HepG2 (cell line): ENCODE measurements around the gene PARP16. TPM values are rescaled to one million over a fixed set of nuclear protein-coding genes. Genes with fewer than 3 reads are reported as not detected.

Experiments
- ATAC-seq: fragments of 200-7000 bp; cut with Tn5 transposase; 3 replicates; pipeline ENCODE4 v1.9.1; 2020; ENCODE audit warnings: mild to moderate bottlenecking, moderate library complexity
- BruUV-seq: library from RNA; stranded (reverse); fragments of 400-500 nt; replicated peaks from 2 replicates; lab custom pipeline; 2021; lab: Mats Ljungman, UMichigan
- CTCF ChIA-PET: fragments of 300-600 bp; formaldehyde crosslinking; extraction: SDS; loops from one replicate; lab custom pipeline; 2021; ENCODE audit warnings: low total read pairs, inconsistent platforms, low intra/inter-chr PET ratio; lab: Yijun Ruan, JAX
- POLR2A ChIA-PET: fragments of 350-600 bp; sonication (Branson Sonifier 250); formaldehyde crosslinking; loops from one replicate; lab custom pipeline; 2020; ENCODE audit warnings: antibody characterized with exemption, inconsistent platforms; lab: Yijun Ruan, JAX
- DNase-seq: peaks from one replicate; pipeline ENCODE4 v3.0.0-alpha.2; 2015; ENCODE audit warnings: low spot score
- FAIRE-seq: peaks from 3 replicates; lab custom pipeline; 2011; peaks lifted over from hg19 to GRCh38; lab: Jason Lieb, UNC
- H2AFZ ChIP-seq: one replicate; pipeline ENCODE4 v1.6.1; 2011; ENCODE audit warnings: low read length, inconsistent platforms
- H3K27ac ChIP-seq: fragments of 300-600 bp; 3 replicates; pipeline ENCODE4 v1.8.0; 2011; ENCODE audit warnings: mixed run types, mild to moderate bottlenecking, mixed read lengths, low read length, inconsistent platforms; ENCODE audit not compliant: insufficient read depth; ENCODE audit errors: extremely low read length
- H3K27me3 ChIP-seq, 2 experiments: fragments of 200-600 bp in 1 of 2; 2 replicates in 1 of 2; 3 replicates in 1 of 2; pipeline versions ENCODE4 v1.6.0 to v1.8.0; 2011; ENCODE audit warnings: low read length in 2 of 2, mild to moderate bottlenecking in 2 of 2, moderate library complexity in 2 of 2, inconsistent platforms in 1 of 2; ENCODE audit not compliant: insufficient read depth in 2 of 2, control insufficient read depth in 1 of 2
- H3K36me3 ChIP-seq, 2 experiments: fragments of 200-600 bp in 1 of 2; replicated peaks in 1 of 2; 2 replicates in 1 of 2; 3 replicates in 1 of 2; pipeline versions ENCODE4 v1.5.1 to v1.8.0; 2011; ENCODE audit warnings: low read length in 2 of 2, inconsistent platforms in 1 of 2; ENCODE audit not compliant: insufficient read depth in 2 of 2, control insufficient read depth in 1 of 2
- H3K4me1 ChIP-seq: 2 replicates; pipeline ENCODE4 v1.5.1; 2012; ENCODE audit warnings: low read length, inconsistent platforms; ENCODE audit not compliant: insufficient read depth
- H3K4me2 ChIP-seq: 2 replicates; pipeline ENCODE4 v1.6.0; 2011; ENCODE audit warnings: low read depth, low read length, inconsistent platforms
- H3K4me3 ChIP-seq, 3 experiments: fragments of 200-600 bp in 1 of 3; sonication (generic), shearing (Covaris generic) in 1 of 3; replicated peaks in 1 of 3; 2 replicates each; pipeline ENCODE4 v1.5.1; 2011 to 2016; ENCODE audit warnings: low read length in 3 of 3, inconsistent platforms in 2 of 3, low read depth in 2 of 3, mild to moderate bottlenecking in 2 of 3, control low read depth in 1 of 3, mixed read lengths in 1 of 3; ENCODE audit not compliant: insufficient read depth in 1 of 3
- H3K79me2 ChIP-seq: one replicate; pipeline ENCODE4 v1.6.1; 2011; ENCODE audit warnings: low read length, inconsistent platforms; ENCODE audit not compliant: insufficient read depth
- H3K9ac ChIP-seq: 2 replicates; pipeline ENCODE4 v1.6.0; 2011; ENCODE audit warnings: mild to moderate bottlenecking, low read depth, low read length, inconsistent platforms; ENCODE audit not compliant: insufficient read depth
- H3K9me3 ChIP-seq: 2 replicates; pipeline ENCODE4 v1.5.1; 2012; ENCODE audit warnings: mild to moderate bottlenecking, low read length
- H4K20me1 ChIP-seq: 2 replicates; pipeline ENCODE4 v1.6.0; 2011; ENCODE audit warnings: inconsistent platforms, mild to moderate bottlenecking, low read length, moderate library complexity; ENCODE audit not compliant: insufficient read depth
- CREB1 ChIP-seq, 2 experiments: fragments of 450-650 bp in 1 of 2; IDR thresholded peaks; 2 replicates each; pipeline ENCODE4 v1.6.1; 2016 to 2017; ENCODE audit warnings: control low read depth in 1 of 2, mild to moderate bottlenecking in 1 of 2, missing compliant biosample characterization in 1 of 2, missing genetic modification characterization in 1 of 2
- MZF1 ChIP-seq: sonication (generic); formaldehyde crosslinking; IDR thresholded peaks from 2 replicates; pipeline ENCODE4 v1.8.1; 2023; ENCODE audit warnings: mild to moderate bottlenecking, missing genetic modification reagents, borderline replicate concordance
- ZNF367 ChIP-seq: sonication (generic); formaldehyde crosslinking; IDR thresholded peaks from 2 replicates; pipeline ENCODE4 v1.4.0; 2020; ENCODE audit warnings: missing genetic modification reagents, borderline replicate concordance
- ZNF687 ChIP-seq: sonication (generic); formaldehyde crosslinking; IDR thresholded peaks from 2 replicates; pipeline ENCODE4 v1.5.1; 2020; ENCODE audit warnings: mild to moderate bottlenecking, missing genetic modification reagents, moderate library complexity
- WGBS: methylation state at CpG from one replicate; pipeline ENCODE4 v1.1.6; 2017; ENCODE audit warnings: low lambda C conversion rate; 5-methylcytosine and 5-hydroxymethylcytosine counted together
- in situ Hi-C: cut with HindIII; loops from 2 replicates; pipeline ENCODE4 v1.10.0; 2017; ENCODE audit warnings: low pct_unique_long_range_greater_than_20kb; ENCODE audit not compliant: extremely low pct_ligation_motif_present
- intact Hi-C: fragments of 100-400 bp; cut with micrococcal nuclease; formaldehyde crosslinking; loops from one replicate; pipeline ENCODE4 v1.10.0; 2022; ENCODE audit not compliant: unreplicated experiment
- polyA plus RNA-seq, 8 experiments: library from polyadenylated mRNA; depleted of rRNA in 3 of 8; stranded (reverse) in 7 of 8; unstranded in 1 of 8; fragments of >200 nt; fragmentation: Illumina TruSeq in 4 of 8; extraction: Trizol in 4 of 8; gene quantifications; 2 replicates each; pipeline versions ENCODE4 v1.2.1 to v1.2.3, GENCODE V29; 2011 to 2016; ENCODE audit warnings: low read depth in 4 of 8, missing spikeins in 1 of 8, mixed read lengths in 1 of 8; ENCODE audit not compliant: insufficient read depth in 1 of 8
- total RNA-seq, 5 experiments: library from RNA; depleted of rRNA; stranded (reverse); fragments of >200 nt; fragmentation: Illumina TruSeq; extraction: Trizol; gene quantifications; 2 replicates each; pipeline ENCODE4 v1.2.3, GENCODE V29; 2016; ENCODE audit warnings: low read depth in 1 of 5
- TF ChIP-seq, protein P1 (sequence below): sonication (generic); formaldehyde crosslinking; IDR thresholded peaks from 2 replicates; pipeline ENCODE4 v1.9.0; 2022; ENCODE audit warnings: missing genetic modification reagents, mild to moderate bottlenecking, borderline replicate concordance

Gene PARP16
- total and polyA plus RNA-seq, 2 of the 13 experiments (the other 11 are each of a cell fraction or from before 2014, with no cell fraction given), result 6.8 to 7.6 TPM

- H3K36me3 ChIP-seq, result no peaks in the 10 kb centered on the region
- WGBS, result 100% methylated on average over 12 of the region's 36 CpGs
- TF ChIP-seq ZNF687 (CRISPR knock-in tag) (0 out of 2 replicates have a peak, but pooled peaks have one; percentile 28), MZF1 (no peak), ZNF367 (no peak), CREB1 (IDR thresholded peaks at IDR 0.05) (no peak), CREB1 (CRISPR knock-in tag; IDR thresholded peaks at IDR 0.05) (no peak)
- TF ChIP-seq, protein P1, sequence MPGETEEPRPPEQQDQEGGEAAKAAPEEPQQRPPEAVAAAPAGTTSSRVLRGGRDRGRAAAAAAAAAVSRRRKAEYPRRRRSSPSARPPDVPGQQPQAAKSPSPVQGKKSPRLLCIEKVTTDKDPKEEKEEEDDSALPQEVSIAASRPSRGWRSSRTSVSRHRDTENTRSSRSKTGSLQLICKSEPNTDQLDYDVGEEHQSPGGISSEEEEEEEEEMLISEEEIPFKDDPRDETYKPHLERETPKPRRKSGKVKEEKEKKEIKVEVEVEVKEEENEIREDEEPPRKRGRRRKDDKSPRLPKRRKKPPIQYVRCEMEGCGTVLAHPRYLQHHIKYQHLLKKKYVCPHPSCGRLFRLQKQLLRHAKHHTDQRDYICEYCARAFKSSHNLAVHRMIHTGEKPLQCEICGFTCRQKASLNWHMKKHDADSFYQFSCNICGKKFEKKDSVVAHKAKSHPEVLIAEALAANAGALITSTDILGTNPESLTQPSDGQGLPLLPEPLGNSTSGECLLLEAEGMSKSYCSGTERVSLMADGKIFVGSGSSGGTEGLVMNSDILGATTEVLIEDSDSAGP (CRISPR knock-in tag), result 0 out of 2 replicates have a peak, but pooled peaks have one; percentile 17
- TF ChIP-seq, all 625 proteins: peak for 2
- intact Hi-C loops, result no loop called here
- DNase-seq (no peak), ATAC-seq (no peak), FAIRE-seq (no peak)
- Histone ChIP-seq H3K79me2 (peaks cover 13% of the 10 kb centered on the region), H3K4me1 (peaks cover 56% of the 10 kb centered on the region), H2AFZ (no peak overlapping the region), H3K27me3 (no peaks in the 10 kb centered on the region; a peak in 1 of 5 replicates), H3K9me3 (no peaks in the 10 kb centered on the region), H3K27ac (no peak overlapping the region), H3K4me3 (no peak overlapping the region), H3K9ac (no peak overlapping the region), H3K4me2 (no peak overlapping the region), H4K20me1 (no peaks in the 10 kb centered on the region)
- in situ Hi-C loops, result no loop called here
- BruUV-seq, result no TSS peak
- POLR2A ChIA-PET, result interaction anchor here (0.7 to 3.0 kb wide), 36 partner anchors 8 to 361 kb away, joined by 3 to 92 read pairs (median 5); partner anchors contain the start of genes CILP, CLPX, PARP16 and SLC51B
- CTCF ChIA-PET, result no interaction called here
These were observed 14.3 kb upstream of the PARP16 start for GRCh38 chr15:65300924-65301441.
